Hematopoietic multipotent progenitor cell treated with erythropoietin and hydrocortisone succinate and interleukin-3 and kit ligand, for 17 days (in vitro differentiated cells): ENCODE data around the gene PRICKLE2.
"Not testable (repeated sequence)": the region's sequence is repeated elsewhere in the genome, so short reads cannot be mapped to it uniquely, and the experiment has no call there.

Source experiments
- DNase-seq: peaks from one replicate; pipeline ENCODE4 v3.0.0-alpha.2; 2015; ENCODE audit warnings: low spot score

The PRICKLE2 gene

DNA sequence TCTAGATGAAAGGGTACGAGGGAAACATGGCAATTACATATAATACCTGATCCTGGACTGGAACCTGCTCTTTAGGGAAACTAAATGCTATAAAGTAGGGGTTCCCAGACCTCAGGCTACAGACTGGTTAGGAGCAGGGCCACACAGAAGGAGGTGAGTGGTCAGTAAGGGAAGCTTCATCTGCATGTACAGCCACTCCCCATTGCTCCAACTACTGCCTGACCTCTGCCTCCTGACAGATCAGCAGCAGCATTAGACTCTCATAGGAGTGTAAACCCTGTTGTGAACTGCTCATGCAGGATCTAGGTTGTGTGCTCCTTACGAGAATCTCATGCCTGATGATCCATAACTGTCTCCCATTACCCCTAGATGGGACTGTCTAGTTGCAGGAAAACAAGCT lies 123.1 kb downstream of the PRICKLE2 start:
- no peak for DNase-seq

DNA sequence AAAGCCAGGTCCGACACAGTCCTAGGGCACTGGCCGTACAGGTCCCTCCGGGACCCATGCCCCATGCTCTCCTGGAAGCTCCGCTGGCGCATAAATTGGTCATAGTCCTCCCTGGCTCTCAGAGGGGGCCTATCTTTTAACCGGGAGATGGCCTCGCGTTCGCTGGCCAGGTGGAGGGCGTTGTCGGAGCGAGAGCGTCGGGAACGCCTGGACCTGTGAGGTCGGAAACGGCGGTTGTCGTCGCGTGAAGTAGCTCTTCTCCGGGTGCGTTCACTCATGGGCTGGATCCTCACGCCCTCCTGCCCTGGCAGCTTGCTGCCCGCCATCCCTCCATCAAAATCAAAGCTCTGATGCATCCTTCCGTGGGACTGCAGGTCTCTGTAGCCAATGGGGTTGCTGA lies 126.0 kb downstream of the PRICKLE2 start:
- DNase-seq, result no peak

DNA sequence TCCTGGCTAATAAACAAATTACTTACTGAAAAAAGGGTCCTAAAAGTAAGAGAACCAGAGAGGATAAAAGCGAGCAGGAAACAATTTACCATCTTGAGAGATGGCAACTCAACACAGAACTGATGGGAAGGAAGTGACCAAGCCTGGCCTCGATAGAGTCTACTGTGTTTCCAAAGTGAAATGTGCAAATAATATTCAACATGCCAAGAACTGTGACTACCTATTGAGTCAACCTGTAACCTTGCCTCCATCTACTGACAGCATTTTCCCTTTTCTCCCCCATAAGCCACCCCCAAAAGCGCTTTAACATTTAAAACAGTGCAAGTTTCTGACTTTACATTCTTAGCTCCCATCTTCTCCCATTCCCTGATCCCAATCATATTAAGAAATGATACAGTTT lies 126.6 kb downstream of the PRICKLE2 start:
- no peak for DNase-seq

DNA sequence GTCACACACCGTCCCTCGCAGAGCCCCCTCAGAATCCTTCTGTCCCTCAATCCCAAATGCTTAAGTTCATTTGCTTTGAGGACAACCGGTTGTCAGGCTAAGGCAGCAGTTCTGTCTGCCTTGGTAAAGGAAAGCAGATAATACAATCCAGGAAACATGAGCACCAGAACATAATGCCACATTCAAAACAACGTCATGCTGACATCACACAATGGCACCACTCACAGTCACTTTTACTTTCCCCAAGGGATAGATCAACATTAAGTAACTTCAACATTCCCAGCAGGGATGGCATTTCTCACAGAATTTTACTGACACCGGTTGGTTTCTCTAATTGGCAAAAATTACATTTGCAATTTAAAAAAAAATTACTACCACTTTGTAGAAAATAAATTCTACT lies 127.3 kb downstream of the PRICKLE2 start:
- DNase-seq, result no peak

DNA sequence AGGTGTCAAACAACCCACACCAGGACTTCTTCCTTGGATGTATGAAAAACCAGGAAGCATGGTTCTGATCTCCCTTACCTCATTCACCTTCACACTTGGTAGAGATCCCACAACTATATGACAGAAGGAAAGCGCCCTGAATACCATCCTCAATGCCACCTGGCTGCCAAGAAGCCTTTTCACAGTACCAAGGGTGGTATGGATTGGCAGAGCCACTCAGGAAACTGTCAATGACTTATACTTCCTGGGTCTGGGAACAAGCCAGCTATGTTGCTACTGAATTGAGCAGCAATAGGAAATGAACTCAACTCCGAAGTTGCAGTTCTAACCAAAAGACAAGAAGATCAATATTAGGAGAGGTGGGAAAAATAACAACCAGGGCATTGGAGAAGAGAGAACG lies 129.5 kb downstream of the PRICKLE2 start:
- DNase-seq, result no peak

DNA sequence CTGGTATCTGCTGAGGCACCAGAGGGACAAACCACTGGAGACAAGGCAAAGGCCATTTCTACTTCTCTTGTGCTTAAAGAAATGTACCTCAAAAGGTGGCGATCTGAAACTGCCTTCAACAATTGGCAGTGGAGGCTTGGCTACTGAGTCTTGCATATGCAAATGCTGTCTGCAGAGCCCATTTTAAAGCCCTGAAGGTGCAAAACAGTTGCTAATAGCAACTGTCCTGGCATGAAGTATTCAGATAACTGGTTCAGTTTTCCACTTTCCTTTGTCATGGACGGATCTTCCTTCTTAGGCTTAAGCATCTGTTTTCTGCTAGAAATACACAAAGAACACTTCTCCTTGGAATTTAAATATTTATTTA lies 130.6 kb downstream of the PRICKLE2 start:
- DNase-seq, result no peak

DNA sequence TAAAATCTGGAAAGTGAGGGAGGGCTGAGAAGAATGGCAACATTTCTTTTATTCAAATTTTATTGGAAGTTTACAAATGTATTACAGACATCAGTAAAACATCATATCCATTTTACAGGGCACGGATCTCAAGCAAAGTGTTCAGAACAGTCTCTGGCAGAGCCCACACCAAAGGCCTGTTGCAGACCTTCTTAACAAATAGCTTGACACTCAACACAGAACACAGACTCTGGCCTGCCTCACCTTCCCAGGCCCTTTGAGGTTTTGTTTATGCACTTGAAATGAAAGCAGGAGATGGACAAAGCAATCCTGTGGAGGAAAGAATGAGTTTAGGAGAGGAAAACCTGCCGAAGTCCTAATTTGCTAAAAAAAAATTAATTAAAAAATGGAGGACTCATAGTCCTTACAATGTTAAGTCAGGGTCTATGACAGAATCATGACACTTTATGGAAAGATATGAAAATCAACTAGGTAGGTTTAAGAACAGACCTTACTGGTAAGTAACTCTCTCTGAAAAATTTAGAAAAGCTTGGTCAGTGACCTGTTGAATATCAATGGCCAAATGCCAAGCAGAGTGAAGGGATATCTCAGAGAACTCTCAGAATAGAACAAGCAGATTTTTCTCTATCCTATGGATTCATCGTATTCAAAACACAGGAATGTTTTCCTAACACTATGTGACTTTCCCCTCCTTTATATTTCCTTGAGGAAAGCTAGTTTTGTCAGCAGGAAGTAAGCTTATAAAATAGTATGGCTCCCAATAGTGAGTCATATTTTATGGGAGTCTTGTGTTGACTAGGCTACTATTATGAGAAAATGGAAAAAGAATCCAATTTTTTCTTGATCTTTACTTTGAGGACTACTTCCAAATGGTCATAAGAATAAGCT lies 131.2 kb downstream of the PRICKLE2 start:
- DNase-seq, result no peak

DNA sequence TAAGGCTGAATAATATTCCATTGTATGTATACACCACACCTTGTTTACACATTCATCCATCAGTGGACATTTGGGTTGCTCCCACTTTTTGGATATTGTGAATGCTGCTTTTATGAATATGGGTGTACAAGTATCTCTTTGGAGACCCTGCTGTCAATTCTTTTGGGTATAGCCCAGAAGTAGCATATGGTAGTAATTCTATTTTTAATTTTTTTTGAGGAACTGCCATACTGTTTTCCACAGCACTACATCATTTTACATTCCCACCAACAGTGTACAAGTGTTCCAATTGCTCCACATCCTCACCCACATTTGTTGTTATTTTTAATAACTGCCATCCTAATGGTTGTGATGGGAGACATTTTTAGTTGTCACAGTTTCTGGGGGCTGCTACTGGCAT lies 132.1 kb downstream of the PRICKLE2 start:
- no peak for DNase-seq

DNA sequence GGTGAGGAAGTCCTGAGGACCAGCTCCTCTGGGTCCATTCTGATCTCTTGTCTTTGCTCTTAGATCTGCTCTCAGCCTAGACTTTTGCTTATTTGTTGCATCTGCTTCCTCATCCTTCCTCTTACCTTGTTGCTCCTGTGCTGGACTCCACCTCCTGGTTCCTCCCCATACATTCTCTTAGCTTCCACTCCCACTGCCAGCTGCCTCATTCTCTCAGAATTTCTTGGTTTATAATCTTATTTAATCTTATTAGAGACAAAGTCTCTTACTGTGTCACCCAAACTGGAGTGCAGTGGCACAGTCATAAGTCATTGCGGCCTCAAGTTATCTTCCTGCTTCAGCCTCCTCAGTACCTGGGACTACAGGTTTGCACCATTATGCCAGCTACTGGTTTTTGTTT lies 133.8 kb downstream of the PRICKLE2 start:
- DNase-seq, result no peak

DNA sequence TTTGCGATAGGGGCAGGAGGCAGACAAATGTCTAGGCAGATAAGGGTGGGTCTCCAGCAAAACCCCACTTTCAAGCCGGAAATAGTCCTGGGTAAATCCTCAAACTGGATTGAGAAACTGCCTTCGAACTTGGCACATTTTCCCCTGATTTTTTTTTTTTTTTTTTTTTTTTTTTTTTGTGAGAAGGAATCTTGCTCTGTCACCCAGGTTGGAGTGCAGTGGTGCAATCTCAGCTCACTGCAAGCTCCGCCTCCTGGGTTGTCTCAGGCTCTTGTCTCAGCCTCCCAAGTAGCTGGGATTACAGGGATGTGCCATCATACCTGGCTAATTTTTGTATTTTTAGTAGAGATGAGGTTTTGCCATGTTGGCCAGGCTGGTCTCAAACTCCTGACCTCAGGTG lies 135.9 kb downstream of the PRICKLE2 start:
- DNase-seq, result not testable (repeated sequence)

DNA sequence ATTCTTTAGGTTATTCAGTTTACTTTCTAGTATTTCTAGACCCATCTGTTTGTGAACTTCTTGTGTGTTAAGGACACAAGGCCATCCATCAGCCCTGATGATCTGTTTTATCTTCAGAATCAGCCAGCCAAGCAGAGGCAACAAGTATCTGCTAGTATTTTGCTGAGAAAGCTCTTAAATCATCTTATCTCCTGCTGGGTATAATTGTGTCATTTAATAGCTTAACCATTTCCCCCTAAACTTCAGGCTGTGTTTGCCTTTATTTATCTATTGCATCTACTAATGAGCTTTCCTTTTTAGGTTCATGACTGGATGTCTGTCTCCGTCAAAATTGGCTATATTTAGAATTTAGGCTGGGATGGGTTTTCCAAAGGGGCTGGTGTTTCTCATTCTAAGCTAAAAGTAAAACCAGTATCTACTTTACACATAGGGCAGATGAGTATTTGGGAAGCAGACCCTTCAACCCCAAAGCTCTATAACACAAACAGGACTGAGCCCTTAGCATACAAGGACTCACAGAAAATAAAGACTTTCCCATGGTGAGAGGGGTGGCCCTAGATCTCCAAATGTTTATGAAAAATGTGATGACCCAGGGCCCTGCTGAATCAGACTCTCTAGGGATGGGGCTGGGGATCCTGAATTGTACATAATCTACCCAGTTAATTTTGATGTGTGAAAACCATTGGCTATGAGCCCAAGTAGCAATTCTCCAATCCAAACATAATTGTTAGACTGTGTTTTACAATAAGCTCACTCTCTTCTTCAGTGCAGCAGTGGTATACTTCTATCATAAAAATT lies 136.7 kb downstream of the PRICKLE2 start:
- DNase-seq, result no peak

DNA sequence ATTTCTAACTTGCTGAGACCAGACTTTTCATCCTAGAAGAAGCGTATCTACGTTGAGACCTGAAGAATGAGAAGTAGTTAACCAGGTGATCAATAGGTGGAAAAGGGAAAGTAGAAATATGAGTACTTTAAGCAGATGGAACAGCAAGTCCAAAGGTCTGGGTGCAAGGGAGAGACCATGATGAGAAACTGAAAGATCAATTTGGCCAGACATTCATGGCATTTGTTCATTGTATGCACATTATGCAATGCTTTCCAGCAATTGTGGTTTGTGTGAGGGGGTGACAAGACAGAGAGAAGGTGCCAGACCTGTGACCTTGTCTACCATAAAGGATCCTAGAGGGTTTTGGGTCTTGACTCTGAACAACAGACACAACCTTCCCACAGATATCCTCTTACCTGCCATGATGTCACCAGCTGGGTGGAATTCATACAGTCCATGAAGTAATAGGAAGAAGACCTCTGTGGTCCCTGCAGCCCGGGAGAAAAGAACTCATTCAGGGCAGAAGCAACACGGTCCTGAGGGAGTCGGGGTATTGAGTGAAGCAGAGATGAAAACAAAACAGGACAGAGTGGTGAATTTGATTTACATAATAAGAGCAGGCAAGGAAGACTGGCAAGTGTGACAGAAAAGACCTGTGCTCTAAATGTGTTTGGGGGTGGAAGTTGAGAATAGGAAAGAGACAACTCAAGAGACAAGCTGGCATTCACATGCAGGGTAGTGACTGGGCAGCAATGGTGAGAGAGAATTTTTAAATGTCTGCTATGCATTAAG lies 138.6 kb downstream of the PRICKLE2 start:
- no peak for DNase-seq

DNA sequence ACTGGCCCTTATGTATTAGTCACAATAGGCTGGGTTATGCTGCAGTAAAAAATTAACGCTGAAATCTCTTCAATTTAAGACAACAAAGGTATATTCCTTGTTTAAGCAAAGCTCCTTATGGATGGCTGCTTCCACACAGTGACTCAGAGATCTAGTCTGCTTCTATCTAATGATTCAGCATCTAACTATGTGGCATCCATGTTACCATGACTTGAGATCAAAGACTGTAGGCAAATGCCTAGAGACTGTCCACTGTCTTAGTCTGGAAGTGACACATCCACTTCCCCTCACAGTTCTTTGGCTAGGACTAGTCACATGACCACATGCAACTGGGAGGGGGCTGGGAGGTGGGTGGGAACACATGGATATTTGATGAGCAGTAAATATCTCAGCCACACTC lies 140.6 kb downstream of the PRICKLE2 start:
- DNase-seq, result no peak

DNA sequence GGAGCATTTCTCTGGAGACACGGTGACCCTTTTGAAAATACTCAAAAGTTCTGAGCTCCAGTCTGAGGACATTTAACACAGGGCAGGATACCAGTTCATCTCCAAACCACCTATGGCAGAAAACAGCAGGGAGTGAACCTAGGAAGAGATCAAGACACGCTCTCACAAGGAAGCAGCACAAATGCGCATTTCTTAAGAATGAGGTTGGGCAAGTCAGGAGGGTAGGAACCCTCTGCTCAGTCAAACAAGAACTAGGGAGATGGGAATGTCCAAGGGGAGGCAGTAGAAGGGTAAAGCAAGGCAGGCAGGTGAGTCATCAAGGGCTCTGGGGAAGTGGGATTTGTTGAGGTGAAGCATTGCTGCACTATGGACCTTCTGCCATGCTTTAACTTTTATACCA lies 141.7 kb downstream of the PRICKLE2 start:
- DNase-seq, result no peak

DNA sequence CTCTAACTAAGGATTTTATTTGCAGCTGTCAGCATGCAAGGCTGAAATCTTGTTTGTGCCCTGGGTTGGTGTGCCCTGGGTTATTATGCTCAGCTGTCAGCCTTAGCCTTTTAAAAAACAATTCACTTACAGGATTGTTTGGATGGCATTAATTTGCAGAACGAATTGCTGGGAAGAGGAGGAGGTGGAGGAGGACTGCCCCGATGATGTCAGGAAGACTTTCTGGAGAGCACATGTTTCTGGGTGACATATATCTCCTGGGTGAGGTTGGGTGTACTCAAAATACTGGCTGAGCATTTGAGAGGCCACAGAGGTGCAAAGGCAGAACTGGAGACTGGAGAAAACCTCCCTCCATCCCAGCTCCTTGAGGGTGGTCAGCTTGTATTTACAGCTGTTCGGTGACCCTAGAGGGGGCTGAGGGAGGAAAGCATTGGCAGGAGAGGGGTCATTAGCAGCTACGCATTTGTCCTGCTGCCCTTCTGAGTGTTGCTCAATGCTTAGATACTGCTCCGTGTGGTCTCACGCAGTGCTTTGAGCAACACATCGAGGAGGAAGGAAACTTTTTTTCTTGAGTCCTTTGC lies 142.2 kb downstream of the PRICKLE2 start:
- no peak for DNase-seq

DNA sequence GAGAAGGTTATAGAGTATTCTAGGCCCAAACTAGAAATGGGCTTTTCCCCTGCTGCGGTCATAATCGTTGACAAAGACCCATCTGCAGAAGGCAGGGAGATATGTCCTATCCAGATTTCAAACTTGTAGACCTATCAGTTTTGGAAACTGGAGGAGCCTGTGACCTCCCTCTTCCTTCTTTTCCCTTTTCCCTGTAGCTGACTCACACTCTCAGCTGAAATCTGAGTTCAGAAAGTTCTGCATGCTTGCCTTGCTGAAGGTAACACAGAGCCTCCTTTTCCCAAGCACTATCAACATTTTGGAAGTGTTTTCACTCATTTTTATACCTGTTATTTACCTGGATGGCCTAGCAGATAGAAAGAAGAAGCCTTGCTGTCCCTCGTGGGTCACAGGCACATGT lies 142.9 kb downstream of the PRICKLE2 start:
- no peak for DNase-seq

DNA sequence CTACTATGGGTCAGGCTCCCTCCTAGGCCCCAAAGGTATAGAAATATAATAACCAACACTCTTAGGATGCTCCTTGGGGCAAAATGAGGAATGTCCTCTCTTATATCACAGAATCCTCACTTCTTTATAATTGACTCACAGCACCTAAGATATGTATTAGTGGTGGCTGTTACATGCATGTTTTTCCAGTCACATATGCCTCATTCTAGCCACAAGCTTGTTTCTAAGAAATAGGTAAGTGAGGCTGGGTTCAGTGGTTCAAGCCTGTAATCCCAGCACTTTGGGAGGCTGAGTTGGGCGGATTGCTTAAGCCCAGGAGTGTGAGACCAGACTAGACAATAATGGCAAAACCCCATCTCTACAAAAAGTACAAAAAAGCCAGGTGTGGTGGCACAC lies 144.0 kb downstream of the PRICKLE2 start:
- DNase-seq, result no peak

DNA sequence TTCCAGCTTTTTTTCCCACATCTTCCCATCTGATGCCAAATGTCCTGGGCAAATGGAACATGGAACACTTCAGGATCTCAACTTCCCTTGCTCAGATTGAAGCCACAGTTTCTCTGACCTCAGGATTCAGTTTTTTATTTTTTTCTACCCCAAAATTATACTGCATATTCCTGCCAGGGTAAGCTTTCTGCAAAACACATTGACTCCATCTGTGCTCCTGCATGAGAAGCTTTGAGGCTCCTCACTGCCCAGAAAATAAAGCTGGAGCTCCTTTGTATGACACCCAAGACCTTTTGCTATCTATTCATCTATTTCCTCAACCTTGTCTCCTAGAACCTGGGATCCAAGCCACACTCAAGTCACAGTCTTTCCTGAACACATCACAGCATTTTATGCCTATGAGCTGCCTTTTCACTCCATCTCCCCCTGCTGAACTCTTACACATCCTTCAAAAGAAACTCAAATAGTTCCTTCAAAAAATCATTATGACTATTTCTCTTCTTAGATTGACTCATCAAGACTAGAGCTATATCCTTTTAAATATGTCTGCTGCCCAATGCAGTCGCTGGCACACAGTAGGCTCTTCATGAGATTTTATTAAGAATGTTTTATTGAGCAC lies 144.5 kb downstream of the PRICKLE2 start:
- DNase-seq, result no peak

DNA sequence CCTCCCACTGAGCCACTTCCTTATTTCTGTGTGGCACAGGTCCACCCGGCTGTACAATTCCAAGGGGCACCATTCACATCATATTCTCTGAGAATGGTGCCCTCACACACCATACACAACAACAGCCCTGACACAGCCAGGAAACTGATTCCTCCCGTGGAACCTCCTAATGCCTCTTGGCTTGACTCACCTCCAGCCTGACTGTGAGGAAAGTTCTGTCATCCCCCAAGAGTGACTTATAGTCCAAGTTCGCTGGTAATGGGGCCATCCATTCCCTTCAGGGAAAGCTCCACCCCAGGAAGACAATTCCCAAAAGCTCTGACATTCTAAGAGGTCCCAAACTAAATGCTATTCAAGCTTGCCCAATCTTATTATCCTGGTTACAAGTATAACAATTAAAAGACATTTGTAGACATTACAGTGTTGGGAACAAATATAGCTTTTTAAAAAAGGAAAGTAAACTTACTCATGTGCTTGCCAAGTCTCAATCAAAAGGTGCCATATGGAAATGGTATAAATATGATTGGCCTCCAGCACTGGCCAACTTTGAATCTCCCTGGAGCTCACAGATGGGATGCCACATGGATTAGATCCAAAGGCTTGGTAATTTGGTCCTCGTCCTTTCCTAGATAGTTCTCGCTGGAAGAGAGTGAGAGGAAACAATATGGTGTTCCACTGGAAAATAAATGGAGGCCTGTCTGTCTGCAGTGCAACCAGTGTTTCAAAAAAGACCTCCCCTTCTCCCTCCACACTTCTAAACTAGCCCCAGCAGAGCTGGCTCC lies 145.7 kb downstream of the PRICKLE2 start:
- DNase-seq, result no peak

DNA sequence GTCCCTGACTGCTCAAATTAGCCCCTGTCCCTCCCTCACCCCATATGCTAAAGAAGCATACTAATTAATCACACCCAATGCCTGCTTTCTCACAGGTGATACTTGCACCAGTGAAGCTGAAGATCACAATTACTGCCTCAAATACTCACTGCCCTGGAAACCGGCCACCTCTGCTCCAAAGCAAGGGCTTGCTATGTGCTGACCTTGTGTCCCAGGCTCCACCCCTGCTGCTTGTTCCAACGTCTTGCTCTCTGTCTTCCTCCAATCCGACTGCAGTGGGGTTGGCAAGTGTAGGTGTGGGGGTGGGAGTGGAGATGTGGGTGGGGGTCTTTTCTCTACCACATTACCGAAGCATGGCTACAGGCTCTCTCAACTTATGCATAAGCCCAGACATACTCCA lies 146.3 kb downstream of the PRICKLE2 start:
- DNase-seq, result no peak
